GM21737 (cell line): ENCODE measurements around the gene YIPF2.
A peak's percentile ranks its signal among the peaks of the same experiment; 100 is the strongest.
"Not testable (repeated sequence)": the region's sequence is repeated elsewhere in the genome, so short reads cannot be mapped to it uniquely, and the experiment has no call there.

ENCODE experiments used
- ATAC-seq: cut with Tn5 transposase; IDR thresholded peaks from one replicate; pipeline ENCODE4 v1.9.1; 2021; ENCODE audit warnings: mild to moderate bottlenecking, moderate library complexity; ENCODE audit not compliant: unreplicated experiment

YIPF2 gene

GRCh38 chr19:10878253-10878652, 50.2 kb downstream of the YIPF2 start:
- ATAC-seq: no peak

- not testable (repeated sequence) for ATAC-seq
These were observed 50.8 kb downstream of the YIPF2 start for GRCh38 chr19:10877608-10878007.

DNA sequence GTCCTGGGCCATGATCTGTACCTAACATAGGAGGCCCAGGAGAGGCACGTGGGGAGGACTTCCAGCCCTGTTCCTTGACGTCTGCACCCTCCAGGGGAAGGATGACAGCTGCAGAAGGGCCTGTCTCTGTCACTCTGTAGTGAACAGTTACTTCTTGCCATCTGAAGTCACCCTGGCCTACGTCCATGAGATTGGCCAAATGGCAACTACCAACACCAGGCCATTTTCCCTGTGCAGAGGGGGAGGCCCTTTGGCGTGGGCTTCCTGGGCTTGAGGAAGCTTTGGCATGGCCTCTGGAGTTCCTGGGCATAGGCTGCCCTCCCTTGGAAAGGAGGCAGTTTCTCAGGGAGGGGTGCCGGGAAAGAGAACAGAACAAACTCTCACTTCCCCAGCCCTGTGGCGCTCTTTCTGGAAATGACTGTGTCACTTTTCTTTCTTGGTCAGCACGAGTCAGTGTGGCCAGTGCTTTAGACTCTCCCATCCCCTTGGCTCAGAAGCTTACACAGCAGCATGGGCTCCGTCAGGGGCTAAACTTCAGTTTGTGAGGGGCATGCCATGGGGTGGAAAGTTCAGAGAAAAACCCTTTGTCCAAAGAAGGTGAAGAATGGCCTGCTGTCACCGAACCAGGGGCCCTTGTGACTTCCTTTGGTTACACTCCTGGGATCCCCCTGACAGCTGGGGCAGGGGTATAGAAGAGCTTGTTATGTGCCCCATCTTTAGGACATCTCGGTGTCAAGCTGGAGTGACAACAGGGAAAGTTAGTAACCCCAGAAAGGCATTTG, 51.8 kb downstream of the YIPF2 start:
- peak; percentile 46 for ATAC-seq

DNA sequence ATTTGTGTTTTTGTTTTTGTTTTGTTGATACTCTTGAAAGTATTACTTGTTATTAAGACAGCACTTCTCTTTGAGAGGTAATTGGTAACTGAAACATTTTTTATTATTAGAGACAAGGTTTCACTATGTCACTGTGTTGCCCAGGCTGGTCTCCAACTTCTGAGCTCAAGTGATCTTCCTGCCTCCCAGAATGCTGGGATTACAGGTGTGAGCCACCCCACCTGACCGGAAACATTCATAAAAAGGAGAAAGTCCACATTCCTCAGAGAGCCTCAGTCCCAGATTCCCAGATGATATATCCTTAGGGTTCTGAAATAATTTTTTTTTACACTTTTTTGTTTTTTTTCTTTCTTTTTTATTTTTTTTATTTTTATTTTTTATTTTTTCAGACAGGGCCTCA, 54.4 kb downstream of the YIPF2 start:
- ATAC-seq: no peak

DNA sequence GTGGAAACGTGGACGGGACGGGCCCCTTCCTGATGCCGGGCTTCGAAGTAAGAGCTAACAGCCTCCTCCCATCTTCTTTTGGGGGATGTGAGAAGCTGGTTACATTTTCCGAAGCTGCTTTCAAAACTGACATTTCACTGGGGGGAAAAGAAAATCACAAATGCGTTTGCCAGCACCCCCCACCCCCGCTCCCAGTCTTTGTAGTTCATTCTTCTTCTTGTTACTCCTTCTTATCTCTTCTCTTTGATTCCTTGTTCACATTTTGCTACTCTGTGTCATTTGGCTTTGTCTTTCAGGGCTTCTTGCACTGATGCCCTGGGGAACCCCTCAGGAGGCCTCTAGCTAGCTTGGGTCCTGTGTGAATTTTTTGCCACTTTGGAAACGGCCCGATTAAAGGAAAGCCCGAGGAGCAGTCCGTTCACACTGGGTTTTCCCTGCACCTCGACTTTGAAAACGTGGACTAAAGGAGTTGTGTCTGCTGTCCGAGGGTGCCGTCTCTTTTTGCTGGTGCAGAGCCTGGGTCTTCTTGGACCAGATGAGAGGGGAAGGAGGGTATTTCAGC, 55.8 kb downstream of the YIPF2 start:
- ATAC-seq: no peak
